ENCODE results near the gene ATOH8.

The ATOH8 gene

DNA sequence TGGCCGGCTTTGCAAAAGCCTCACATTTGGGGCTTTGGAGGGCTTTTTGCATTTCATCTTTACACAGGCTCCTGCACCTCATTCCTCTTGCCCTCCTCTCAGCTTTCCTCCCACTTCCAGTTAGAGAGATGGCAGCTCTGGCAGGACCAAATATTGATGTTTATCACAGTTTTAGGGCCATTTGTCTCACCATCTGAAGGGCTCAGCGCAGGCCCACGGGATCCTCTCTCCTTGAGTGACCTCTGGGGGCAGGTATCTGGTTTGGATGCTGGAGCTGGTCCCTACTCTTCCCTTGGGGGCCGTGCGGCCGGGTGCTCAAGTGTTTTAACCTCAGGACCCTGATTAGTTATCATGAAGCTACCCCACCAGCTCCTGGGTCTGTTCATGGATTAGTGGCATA is 19.9 kb downstream of the ATOH8 start:
- no peak for DNase-seq

DNA sequence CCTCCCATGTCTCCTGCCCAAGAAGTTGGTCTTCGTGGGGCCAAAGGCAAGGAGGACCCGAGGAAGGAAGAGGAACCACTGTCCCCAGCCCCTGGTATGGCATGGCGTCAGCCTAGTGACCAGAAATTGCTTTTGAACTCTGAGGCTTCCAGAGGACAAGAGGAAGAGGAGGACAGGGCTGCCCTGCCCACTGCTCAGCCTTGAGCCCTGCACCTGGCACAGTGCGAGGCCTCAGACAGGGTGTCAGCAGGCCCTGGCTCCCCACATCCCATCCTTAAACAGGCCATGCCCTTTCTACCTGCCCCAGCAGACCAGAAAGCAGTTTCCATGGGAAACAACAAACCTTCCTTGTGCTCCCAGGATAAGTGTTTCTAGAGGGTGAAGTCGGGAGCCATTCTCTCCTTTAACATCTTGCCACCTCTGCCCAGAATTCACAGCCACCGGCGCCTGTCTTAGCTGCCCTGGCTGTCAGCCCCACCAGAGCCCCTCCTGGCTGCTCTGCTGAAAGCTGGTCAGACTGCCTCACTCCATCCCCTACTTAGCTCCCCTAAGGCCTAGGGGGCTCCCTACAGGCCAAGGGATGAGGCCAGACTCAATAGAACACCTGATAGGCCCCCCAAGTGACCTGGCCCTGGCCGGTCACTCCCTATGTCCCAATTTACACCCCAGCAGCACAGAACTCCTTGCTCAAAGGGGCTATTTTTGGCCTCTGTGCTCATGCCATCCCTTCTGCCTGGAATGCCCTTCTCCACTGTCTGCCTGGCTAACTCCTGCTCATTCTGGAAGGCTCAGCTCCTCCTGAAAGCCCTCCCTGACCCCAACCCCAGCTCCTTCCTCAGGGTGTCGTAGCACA is 20.6 kb downstream of the ATOH8 start:
- DNase-seq, result no peak

DNA sequence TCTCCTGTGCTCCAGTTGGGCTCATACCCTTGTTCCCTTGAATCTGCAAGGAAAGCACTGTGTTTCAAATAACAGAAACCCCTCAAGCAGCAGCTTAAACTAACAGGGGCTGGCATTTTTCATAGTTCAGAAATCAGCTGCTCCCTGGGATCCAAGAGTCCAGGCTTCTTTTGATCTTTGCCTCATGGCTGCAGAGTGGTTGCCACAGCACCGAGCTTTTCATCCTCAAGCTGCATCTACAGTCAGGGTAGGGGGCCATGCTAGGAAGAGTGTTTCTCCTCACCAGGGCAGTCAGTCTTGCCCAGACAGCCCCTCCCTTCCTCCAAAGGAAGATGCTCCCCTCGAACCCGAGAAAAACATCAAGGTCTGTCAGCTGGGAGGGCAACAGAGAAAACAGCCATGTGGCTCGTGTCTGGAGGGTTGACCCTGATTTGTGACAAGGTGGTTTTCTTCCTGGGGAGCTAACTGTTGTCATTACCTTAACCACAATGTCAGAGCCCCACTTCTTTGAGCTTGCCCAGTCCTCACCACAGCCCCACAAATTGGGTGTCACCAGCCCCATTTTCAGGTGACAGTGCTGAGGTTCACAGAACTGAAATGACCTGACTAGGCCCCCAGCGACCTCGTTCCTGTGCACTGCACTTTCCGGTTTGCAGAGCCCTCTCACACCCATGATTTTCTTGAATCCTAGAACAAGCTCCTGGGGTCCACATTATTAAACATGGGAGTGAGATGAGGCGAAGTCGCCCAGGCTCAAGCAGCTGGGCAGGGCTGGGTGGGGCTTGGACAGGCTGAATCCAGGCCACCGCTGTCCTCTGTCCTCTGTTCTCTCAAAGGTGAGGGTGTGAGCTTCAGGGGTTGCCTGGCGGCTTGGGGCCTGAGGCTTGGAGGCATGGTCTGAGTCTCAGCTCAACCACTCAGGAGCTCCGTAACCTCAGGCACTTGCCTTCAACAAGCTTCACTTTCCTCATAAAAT is 21.9 kb downstream of the ATOH8 start:
- DNase-seq, result no peak

- DNase-seq, result no peak
These were observed 22.9 kb downstream of the ATOH8 start for GRCh38 chr2:85776672-85777071.

GRCh38 chr2:85777441-85777861 is 23.7 kb downstream of the ATOH8 start:
- DNase-seq, result no peak

- DNase-seq, result no peak
These were observed 25.0 kb downstream of the ATOH8 start for GRCh38 chr2:85778646-85779379.

DNA sequence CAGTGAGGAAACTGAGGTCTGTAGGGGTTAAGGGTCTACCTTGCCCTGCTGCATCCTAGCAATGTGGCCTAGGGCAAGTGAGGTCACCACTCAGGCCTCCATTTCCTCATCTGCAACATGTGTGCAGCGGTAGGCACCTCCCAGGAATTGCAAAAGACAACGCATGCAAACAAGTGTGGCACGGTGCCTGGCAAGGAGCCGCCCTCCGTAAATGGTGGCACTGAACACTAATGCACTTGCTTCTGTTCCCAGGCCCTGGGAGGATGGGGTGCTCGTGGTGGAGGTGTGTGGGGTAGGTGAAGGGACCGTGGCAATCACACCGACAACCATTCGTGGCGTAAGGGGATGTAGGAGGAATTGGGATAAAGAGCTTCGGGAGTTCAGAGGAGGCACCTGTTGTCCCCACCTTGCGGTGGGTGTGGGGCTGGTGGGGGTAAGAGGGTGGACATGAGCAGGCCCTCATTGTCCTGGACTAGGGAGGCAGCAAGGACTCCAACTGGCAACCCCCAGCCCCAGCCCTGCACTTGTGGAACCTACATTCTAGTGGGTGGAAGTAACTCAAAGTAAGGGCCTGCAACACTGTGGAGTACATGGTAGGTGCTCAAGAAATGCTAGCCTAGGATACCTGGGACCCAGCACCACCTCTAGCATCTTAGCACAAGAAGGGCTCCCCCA is 26.0 kb downstream of the ATOH8 start:
- no peak for DNase-seq

DNA sequence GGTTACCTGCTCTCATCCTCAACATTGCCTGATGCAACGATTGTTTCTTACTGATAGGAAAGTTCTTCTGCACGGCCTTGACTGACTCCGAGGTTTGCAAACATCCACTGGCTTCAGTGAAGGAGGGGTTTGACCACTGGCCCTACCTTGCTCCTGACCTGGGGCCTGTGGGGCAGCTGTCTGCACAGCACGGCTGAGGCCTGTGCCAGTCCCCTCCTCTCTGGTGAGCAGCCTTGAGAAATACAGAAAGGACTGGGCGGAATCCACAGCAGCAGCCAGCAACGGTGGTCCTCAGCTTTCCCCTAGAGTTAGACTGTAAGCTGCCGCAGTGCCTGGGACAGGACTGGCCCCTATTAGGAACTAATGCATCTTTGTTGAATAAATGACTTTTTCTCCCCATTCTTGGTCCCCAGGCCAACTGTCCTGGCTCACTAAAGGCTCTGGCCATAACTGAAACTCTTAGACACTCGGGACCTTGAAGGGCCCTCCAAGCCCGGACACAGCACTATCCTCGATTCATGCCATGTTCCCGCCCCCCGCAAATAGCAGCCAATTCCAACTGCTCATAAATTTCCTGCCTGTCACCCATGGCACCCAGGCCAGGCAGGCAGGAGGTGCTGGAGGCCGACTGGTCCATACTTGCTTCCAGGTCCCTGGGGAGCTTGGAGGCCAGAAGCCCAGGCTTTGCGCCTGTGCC is 26.7 kb downstream of the ATOH8 start:
- DNase-seq, result no peak

GRCh38 chr2:85781013-85781332 is 27.2 kb downstream of the ATOH8 start:
- DNase-seq, result no peak

- no peak for DNase-seq
These were observed 30.0 kb downstream of the ATOH8 start for GRCh38 chr2:85783796-85784195.

DNA sequence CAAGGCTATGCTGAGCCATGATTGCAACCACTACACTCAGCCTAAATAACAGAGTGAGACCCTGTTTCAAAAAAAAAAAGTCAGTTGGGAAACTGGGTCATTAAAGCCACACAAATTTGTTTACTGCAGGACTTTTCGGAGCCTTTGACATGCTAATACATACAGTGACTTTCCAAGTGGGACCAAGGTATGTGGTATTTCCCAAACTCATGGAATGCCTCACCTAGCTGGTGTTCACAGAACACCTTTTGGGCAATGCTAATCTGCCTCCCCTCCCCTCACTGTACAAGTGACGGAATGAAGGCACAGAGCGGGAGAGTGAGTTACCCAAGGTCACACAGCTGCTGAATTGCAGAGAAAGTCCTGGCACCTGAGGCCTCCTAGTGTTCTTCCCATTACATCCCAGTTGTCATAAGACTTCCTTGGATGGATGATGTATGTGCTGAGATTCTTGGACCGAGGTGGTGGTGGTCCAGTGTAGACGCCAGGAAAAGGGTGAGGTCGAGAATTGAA is 30.7 kb downstream of the ATOH8 start:
- DNase-seq, result no peak

GRCh38 chr2:85785027-85785822 is 31.4 kb downstream of the ATOH8 start:
- no peak for DNase-seq

- DNase-seq, result no peak
These were observed 32.1 kb downstream of the ATOH8 start for GRCh38 chr2:85785871-85786270.

GRCh38 chr2:85786444-85786843 is 32.7 kb downstream of the ATOH8 start:
- no peak for DNase-seq

GRCh38 chr2:85786865-85787264 is 33.1 kb downstream of the ATOH8 start:
- no peak for DNase-seq

GRCh38 chr2:85787282-85787980 is 33.6 kb downstream of the ATOH8 start:
- DNase-seq, result no peak

GRCh38 chr2:85787981-85788340 is 34.2 kb downstream of the ATOH8 start:
- no peak for DNase-seq

- DNase-seq, result no peak
These were observed 34.8 kb downstream of the ATOH8 start for GRCh38 chr2:85788603-85789002.

DNA sequence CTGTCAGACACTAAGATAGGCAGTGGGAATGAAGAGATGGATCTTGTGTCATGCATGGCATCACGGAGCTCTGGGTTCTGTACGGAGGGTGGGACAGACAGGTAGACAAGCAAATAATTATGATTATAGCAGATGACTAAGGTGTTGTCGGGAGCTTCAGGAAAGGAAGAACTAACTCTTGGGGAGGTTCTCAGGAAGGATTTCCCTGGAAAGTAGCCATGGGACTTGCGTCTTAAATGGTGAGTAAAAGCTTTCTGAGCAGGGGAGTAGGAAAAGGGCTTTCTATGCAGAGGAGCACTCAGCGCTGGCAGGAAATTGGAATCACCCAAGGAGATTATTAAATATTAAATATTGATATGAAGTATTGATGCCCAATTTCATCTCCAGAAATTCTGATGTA is 35.5 kb downstream of the ATOH8 start:
- DNase-seq, result no peak

GRCh38 chr2:85790032-85790431 is 36.2 kb downstream of the ATOH8 start:
- no peak for DNase-seq
